ENCODE data around the gene EDDM13.

DNA sequence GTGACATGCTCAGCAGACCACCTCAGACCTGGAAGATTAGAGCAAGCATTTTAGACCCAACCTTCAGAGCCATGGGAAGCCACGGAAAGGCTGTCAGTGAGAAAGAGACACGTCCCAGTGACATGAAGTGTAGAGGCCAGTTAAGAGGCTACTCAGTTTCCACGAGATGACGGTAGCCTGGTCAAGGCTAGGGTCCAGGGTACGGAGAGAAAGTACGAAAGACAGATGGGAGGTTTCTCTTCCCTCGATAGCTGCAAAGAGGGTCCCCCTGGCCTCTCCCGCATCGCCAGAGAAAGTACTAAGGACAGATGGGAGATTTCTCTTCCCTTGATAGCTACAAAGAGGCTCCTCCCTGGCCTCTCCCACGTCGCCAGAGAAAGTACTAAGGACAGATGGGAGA, 33.5 kb downstream of the EDDM13 start:
- no peak for TF ChIP-seq POLR2A (IDR thresholded peaks at IDR 0.05; ENCODE audit: low read depth, low read length)
- TF ChIP-seq TAF1 (IDR thresholded peaks at IDR 0.05; ENCODE audit: low read depth, low read length) = no peak
- no peak for TF ChIP-seq POU2F2 (IDR thresholded peaks at IDR 0.05; ENCODE audit: low read depth, low read length)
- TF ChIP-seq POLR2AphosphoS5 (IDR thresholded peaks at IDR 0.05; ENCODE audit: low read depth, low read length) = no peak
- TF ChIP-seq SPI1 (IDR thresholded peaks at IDR 0.05; ENCODE audit: low read depth, low read length) = no peak
- TF ChIP-seq PAX5 (IDR thresholded peaks at IDR 0.05; ENCODE audit: insufficient read depth, low read length, severe bottlenecking) = no peak

All from GM12891 (cell line).